GM19023 (cell line): ENCODE results near the gene MFAP3L.
"Not testable (repeated sequence)": the region's sequence is repeated elsewhere in the genome, so short reads cannot be mapped to it uniquely, and the experiment has no call there.

Experiments used
- ATAC-seq: cut with Tn5 transposase; IDR thresholded peaks from one replicate; pipeline ENCODE4 v1.9.1; 2021; ENCODE audit warnings: mild to moderate bottlenecking, moderate library complexity; ENCODE audit not compliant: unreplicated experiment

Gene MFAP3L

GRCh38 chr4:170026253-170027021 is at the start of gene MFAP3L:
MFAP3L (minus strand) TSS chr4:170026395; CDS start chr4:170005877, 20,518 bp downstream.
- peak; percentile 82 for ATAC-seq

GRCh38 chr4:170071196-170071595 is 45.0 kb upstream of the MFAP3L start:
- no peak for ATAC-seq

DNA sequence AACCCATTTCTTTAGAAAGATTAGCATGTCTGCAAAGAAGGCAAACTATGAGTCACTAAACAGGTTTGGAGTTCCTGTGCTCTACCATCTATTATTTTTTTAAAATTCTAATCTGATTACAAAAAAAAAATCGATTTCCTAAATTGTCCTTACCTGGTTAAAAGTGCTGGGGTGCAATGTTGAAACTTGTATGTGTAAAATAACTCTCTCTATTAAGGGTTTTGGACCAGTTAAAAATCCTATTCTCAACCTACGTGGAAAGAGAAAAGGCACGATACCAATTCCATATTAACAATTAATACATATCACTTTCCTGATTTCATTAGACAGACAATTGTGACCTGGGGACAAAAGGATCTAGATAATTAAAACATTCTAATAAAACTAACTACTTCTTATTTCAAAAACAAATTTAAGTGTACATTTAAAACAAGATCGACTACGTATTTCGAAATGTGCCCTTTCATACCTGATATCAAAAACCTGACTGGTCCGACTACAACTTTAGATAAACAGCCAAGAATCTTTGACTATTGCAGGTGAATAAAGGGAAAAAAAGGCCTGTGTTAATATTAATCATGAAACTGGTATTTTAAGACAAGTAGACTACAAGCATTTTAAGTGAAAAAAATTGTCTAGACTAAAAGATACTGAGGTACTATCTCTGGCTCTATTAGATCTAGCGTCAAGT is 42.4 kb upstream of the MFAP3L start:
- no peak for ATAC-seq

GRCh38 chr4:170059421-170059820 is 33.2 kb upstream of the MFAP3L start:
- no peak for ATAC-seq

DNA sequence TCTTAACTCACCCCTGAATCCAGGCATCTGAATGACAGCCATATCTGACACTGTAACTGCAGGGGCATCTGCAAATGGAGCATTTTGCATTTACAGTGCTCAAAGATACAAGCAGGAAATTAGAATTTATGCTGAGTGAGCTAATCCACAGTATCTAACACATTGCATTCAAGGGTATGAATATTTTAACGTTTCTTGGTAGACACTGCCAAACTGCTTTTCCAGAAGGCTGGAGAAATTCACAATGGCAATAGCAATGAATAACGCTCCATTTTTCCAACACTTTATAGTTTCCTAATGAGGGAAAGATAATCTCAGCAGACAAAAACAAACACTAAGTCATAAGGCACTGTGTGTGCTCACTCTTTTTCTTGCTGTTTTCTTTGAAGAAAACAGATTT is 32.6 kb upstream of the MFAP3L start:
- ATAC-seq: no peak

GRCh38 chr4:170057866-170058265 is 31.7 kb upstream of the MFAP3L start:
- ATAC-seq: no peak

DNA sequence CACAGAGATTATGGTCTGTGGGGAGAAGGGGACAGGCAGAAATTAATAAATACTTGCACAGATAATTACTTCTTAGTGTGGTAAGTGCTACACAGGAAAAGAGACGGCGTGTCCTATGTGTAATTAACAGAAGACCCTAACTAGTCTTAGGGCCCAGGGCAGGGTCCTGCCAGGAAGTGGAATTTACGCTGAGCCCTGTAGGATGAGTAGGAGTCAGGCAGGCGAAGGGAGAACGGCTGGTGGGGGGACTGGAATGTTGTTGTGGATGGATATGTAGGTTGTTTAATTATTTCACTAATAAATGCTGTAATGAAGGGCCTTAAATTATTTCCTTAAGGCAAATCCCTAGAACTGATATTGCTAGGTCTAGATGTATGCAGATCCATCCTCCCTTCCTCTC is 26.7 kb upstream of the MFAP3L start:
- no peak for ATAC-seq

GRCh38 chr4:170051402-170051801 is 25.2 kb upstream of the MFAP3L start:
- no peak for ATAC-seq

DNA sequence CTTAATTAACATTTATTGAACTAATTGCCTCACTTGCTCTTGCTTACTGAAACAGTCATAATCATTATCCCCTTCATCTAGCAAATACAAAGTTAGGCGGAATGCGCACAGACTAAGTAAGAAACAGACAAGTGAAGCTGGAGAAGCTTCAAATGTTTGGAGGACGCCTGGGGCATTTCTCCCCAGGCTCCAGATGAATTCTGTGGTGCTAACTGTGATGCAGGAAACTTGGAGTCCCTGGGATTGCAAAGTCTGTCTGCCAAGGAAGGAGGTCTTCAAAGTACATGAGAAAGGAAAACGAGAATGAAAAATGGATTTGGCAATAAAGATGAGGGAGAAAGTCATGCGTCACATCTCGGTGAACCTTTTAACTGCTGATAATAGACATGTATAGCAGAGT is 23.6 kb upstream of the MFAP3L start:
- no peak for ATAC-seq

DNA sequence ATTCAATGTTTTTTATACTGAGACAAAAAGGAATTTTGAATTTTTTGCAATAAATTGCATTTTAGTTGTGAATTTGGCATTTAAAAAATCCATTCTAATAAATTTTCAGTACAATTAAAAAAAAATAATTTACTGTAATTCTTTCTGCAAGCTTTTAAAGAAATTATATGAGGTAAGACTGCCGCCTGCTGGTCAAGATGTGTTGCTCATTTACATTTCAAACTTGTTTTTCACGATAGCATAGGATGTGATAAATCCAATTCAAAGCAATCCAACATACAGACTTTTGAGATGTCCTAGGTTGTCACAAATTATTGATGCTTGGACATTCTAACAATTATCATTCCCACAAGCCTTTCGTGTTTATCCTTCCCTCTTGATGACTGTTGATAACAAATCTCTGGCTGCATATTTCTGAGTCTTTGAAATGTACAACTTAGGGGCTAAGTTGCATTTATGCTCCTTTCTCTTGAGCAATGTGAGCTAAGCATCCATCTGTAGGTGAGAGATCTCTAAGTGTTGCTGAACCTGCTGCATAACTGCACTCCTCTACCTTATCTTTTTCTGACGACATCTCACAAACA is 21.7 kb upstream of the MFAP3L start:
- ATAC-seq: no peak

- ATAC-seq: not testable (repeated sequence)
These were observed 20.0 kb upstream of the MFAP3L start for GRCh38 chr4:170046156-170046555.

GRCh38 chr4:170040031-170040680 is 14.0 kb upstream of the MFAP3L start:
- no peak for ATAC-seq

GRCh38 chr4:170038769-170039168 is 12.6 kb upstream of the MFAP3L start:
- no peak for ATAC-seq

- no peak for ATAC-seq
These were observed 12.0 kb upstream of the MFAP3L start for GRCh38 chr4:170038232-170038631.

DNA sequence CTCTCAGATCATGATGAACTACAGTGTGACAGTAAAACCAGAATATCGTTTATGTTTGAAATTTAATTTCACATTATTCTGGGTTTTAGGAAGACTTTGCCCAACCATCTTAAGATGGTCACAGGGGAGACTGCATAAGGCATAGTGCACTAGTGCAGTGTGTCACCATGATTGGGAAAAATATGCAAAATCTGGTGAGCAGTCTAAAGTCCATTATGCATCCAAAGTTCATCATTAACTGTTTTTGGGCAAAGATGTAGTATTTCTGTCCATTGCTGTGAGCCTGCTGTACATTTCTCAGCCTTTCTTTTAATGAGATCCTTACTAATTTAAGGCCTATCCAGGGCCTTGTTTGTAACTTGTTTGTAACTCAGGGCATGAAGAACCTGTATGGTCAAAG is 11.3 kb upstream of the MFAP3L start:
- ATAC-seq: no peak

DNA sequence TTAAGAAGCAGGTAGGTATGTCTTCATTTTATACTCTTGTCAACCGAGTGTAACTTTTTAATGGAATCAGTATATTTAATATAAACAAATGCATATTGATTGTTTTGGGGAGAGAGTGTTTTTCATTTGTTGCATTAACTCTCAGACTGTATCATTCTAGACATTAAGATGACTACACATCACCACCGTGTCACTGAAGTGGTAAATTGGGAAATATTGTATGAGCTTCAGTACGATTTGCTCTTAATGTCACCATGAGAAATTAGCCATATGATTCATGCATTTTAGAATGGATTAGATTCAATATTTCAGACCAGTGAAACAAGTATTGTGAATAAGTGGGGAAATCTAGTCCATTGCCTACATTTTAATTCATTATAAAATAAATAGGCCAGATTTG is 9.7 kb upstream of the MFAP3L start:
- ATAC-seq: no peak

DNA sequence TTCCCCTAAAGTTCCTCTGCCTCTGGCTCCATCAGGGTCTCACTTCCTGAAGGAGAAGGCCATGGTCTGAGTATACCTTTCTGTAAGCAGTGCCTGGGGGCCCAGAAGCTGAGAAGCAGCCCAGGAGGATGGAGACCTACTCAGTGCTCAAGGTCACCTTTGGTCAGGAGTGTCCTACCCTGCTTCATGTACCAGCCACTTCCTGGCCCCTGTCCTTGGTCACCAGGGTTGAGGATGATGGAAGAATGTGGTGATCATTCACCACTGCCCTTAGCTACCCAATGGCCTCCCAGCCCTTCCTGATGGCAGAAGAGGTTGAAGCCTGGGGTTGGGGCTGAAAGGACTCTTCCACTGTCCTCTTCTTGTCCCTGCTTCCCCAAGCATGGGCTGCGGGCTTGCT is 9.0 kb upstream of the MFAP3L start:
- ATAC-seq: no peak

- no peak for ATAC-seq
These were observed 7.8 kb upstream of the MFAP3L start for GRCh38 chr4:170033999-170034398.

DNA sequence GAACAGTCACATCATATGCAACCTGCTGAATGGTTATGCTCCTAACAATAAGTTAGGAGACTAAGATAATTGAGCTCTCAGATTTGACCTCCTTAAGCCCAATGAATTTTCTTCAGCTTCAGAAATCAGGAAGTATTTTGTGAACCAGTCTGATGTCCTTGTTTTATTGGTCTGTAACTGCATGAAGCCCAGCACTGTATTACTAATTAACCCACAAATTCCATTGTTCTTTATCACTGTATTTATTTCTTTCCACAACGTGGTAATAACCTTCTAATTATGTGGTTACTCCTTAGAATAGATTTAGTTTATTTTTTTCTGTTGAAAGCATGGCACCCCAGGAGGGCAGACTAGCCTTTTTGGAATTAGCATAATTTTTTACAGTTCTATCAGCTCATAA is 3.9 kb upstream of the MFAP3L start:
- no peak for ATAC-seq

DNA sequence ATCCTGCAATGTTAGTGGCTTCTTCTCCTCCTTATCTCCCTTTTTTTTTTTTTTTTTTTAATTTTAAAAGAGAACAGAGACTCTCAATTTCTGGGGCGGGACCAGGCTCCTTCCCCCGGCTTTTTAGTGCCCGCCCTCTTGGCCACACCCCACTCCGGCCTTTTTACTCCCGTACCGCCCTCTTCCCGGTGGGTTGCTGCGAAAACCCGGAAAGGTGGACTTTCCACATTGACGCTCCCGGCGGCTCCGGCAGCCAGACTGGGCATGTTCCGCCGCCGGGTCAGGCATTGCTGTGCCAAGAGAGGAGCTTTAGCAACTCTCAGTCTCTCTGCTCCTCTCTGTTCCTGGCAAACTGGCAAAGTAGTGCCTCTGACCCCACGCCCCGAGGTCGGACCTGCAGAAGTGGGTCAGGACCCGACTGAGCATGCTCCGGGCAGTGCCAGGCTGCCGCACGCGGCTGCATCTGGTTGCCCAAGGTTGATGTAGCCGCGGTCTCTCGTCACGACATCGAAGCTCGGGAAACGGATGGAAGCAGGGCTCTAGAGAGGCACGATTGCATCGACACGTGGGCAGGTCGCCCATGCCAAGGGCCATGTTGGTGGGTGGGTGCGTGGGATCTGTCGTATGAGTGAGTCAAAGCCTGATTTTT is 1.1 kb upstream of the MFAP3L start:
- ATAC-seq: peak; percentile 70
